ENCODE measurements around the gene ZC3H10.
"Not testable (repeated sequence)": the region's sequence is repeated elsewhere in the genome, so short reads cannot be mapped to it uniquely, and the experiment has no call there.

Gene ZC3H10

DNA sequence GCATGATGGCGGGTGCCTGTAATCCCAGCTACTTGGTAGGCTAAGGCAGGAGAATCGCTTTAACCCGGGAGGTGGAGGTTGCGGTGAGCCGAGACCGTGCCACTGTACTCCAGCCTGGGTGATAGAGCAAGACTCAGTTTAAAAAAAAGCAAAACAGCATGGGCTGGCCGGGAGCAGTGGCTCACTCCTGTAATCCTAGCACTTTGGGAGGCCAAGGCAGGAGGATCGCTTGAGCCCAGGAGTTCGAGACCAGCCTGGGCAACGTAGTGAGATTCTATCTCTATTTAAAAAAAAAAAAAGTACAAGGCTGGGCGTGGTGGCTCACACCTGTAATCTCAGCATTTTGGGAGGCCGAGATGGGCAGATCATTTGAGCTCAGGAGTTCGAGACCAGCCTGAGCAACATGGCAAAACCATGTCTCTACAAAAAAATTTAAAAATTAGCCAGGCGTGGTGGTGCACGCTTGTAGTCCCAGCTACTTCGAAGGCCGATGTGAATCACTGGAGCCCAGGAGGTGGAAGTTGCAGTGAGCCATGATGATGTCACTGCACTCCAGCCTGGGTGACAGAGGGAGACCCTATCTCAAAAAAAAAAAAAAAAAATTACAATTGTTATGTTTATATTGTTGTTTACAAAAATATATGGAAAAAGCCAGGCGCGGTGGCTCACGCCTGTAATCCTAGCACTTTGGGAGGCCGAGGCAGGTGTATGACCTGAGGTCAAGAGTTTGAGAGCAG lies 38.6 kb downstream of the ZC3H10 start:
- DNase-seq, result not testable (repeated sequence)

GRCh38 chr12:56157201-56158028 lies 39.3 kb downstream of the ZC3H10 start:
- peak; percentile 38 for DNase-seq

DNA sequence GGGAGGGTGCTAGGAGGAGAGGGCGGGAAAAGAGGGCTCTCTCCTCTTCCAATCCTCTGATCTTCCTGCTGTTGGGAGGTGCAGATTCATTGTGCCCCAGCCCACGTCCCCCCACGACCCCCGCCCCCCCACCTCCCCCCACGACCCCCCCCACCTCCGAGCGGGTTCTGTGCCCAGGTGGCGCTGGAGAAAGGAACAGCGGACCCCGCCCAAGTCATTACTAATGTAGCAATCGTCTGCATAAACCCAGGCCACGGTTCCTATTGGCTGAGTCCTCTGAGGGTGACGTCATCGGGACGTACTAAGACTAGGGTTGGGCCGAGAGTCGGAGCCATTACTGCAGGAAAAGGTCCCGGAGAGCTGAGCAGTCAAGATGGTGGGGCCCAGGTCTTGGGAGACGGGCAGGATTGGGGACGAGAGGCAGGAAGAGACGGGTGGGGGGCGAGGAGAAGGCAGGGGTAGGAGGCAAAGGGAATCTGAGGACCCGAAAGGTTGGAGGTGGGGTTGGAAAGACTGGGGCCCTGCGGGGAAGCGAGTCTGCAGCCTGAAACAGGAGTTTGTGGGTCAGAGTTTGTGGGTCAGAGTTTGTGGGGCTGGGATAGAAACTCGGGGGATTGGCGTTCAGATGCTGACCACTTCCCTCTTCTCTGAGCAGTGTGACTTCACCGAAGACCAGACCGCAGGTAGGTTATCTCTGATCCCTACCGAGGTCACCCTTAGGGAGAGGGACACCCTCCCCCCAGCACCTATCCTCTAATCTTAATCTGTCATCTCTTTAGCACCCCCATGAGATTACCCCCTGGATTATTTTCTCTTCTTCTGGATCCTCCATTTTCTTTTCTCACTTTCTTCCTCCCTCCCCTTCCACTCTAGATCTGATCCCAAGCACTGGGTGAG lies 40.2 kb downstream of the ZC3H10 start, which contains the start of gene MYL6:
TSS of gene MYL6 (plus strand) at position 331 of the 897 bp plus-strand sequence. CDS start at position 374, 43 bp downstream.
- DNase-seq, result peak; percentile 87

DNA sequence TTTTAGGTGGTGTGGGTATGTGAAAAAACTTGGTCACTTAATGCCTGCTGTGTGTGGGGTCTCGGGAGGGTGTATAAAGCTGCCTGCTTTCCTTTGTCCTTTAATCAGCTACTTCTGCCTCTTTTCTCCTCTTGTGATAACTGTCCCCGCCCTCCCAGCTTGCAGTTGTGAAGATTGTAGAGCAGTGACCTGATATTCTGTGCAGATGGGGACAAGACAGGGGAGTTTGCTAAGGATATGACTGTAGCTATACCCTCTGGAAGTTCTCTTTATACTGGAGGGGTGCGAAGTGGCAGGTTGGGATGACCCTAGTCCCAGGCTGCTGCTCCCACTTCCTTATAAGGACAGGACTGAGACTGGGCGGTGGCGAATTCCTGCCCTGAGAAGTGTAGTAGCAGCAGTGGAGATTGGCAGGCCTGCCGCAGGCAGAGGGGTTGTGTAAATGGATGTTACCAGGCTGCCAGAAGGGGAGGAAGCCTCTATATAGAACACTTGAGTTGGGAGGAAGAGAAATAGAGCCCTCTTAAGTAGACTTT lies 40.9 kb downstream of the ZC3H10 start:
- DNase-seq, result no peak

- DNase-seq, result no peak
Observed at GRCh38 chr12:56159482-56160192, 41.6 kb downstream of the ZC3H10 start.

GRCh38 chr12:56160193-56160763 lies 42.2 kb downstream of the ZC3H10 start:
- DNase-seq, result peak; percentile 47

DNA sequence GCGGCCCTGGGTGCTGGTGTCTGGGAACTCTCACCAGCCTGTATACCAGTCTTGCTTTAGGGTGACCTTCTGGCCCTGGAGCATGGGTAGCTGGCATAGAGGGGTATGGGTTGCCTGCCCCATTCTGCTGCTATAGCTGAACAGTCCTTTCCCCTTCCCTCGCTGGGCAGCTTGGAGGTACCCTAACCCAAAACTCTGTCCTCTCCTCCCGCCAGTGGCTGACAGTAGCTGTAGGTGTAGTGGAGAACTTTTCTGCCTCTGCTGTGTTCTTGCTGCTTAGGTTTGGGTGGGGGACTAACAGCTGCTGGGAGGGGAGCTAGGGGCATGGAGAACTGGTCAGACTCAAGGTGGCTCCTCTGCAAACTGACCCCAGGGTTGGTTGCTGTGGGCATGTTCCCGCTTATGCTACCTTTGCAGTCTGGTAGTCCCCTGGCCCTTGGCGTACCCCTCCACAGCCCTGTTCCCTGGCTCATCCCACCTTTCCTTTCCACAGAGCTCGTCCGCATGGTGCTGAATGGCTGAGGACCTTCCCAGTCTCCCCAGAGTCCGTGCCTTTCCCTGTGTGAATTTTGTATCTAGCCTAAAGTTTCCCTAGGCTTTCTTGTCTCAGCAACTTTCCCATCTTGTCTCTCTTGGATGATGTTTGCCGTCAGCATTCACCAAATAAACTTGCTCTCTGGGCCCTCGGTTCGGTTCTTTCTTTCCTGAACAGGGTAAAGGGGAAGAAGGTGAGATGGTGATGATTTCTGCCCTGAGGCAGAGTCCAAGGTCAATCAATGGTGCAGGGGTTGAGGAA lies 43.0 kb downstream of the ZC3H10 start:
- DNase-seq, result no peak

GRCh38 chr12:56161690-56162351 lies 43.8 kb downstream of the ZC3H10 start:
- DNase-seq, result no peak

DNA sequence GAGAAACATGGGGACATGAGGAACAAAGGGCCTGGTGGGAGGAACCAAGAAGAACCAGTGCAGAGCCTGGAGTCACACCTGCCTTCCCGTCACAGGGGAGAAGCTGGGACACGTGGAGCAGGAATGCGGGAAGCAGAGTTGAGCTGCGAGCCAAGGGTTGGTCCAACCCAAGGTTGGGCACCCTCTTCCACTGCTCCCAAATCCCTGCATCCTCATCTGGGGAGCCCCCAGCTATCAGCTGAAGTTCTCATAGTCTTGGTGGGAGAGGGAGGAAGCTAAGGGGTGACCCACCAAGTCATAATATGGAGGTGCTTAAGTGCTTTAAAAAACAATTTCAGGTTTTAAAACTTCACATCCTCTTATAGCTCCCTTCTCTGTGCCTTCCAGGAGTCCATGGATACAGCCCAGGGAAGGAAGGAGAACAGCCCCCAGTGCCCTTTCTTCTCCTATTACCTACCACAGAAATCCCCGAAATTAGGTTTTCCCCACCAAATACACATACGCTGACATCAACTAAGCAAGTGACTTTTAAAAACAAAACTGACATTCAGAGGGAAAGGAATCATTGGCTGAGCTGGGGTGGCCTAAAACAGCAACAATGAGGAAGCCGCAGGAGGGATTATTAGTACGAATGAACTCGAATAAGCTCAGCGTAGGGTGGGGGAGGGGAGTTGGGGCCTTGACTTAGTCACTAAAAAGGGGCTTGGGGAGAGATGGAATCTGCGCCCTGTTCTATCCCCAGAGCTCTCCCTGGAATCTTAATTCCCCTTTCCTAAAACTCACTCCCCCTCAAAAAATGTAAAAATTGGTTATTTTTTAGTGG lies 44.6 kb downstream of the ZC3H10 start:
- no peak for DNase-seq

DNA sequence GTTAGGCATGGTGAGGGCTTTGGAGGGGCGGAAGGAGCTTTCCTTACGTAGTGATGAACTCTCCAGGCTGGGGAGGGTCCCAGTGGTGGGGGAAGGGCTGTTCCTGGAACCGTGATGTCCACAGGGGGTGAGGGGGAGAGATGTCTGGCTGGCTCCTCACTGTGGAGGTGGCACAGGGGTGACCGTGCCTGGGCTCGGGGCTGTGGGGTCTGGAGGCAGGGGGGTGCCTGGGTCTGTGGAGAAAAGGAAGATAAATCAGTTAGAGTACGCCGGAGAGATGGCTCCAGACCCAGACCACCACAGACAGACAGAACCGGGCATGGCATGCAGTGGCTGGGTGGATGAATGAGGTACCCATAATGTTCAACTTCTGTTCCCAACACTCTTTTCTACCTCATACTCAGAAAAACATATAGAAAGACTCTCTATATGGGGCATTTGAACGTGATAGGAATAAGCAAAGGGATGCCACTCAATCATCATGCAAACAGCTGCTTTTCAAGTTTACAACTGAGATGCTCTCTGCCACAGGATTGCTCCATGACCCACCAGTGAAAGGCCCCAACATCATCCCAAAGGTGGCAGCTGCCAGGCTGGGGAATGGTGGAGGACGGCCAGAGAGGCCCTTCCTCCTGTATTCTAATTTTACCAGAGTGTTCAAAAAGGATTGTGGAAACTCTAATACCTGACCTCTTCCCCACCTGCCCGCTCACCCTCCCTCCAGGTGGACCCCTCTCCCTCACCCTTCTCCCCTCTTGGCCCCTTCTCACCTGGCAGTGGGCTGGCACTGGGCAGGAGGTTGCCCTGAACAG lies 45.7 kb downstream of the ZC3H10 start:
- no peak for DNase-seq

DNA sequence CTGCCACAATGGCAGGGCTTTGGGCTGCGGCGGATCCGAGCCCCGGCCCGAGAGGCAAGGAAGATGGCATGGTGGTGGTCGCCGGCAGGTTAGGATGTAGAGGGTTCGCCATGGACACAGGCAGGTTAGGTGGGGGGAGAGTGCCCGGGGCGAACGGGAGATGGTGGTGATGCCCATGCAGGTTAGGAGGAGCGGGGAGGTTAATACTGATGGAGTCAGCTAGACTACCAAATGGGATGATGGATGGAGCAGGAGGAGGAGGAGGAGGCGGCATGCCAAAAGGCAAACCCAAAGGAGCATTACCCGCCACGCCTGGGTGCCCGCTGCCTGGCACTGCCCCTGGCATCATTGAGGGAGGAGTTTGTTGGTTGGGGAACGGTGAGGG lies 46.3 kb downstream of the ZC3H10 start:
- no peak for DNase-seq

DNA sequence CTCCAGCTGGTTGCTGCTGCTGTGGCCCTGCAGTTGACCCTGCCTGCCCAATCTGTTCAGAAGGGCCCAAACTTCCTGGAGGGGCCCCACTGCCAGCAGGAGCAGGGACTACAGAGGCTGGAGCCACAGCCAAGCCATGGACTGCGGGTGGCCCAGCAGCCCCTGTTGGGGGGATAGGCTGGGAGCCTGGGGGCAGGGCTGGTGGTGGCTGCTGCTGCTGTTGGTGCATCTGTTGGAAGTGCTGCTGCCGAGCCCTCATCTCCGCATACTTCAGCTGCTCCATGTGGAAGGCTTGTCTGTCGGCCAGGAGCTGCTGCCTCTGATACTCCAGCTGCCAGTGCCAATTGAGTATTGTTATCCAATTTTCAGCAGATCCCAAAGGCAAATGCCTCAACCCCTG lies 47.3 kb downstream of the ZC3H10 start:
- no peak for DNase-seq

DNA sequence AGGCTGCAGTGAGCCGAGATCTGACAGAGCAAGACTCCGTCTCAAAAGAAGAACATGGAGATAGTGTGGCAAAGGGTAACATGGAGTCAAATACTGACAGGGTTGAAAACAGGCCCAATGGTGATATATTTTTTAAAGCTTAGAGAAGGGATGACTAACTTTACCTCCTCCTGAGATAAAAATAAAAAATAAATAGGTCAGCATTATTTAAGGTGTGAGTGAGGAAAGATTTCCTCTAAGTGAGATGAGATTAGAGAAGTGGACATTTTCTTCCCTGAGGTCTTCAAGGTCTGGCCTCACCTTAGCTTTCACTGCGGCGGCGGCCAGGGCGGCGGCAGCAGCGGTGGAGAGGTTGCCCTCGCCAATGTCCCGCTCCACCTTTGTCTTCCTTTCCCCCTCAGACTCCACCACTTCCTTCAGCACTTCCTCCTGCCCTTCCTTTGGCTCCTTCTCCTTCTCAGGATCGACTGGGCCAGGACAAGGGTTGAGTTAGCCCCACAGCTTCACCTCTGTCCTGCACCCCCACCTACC lies 51.2 kb downstream of the ZC3H10 start:
- DNase-seq, result no peak

DNA sequence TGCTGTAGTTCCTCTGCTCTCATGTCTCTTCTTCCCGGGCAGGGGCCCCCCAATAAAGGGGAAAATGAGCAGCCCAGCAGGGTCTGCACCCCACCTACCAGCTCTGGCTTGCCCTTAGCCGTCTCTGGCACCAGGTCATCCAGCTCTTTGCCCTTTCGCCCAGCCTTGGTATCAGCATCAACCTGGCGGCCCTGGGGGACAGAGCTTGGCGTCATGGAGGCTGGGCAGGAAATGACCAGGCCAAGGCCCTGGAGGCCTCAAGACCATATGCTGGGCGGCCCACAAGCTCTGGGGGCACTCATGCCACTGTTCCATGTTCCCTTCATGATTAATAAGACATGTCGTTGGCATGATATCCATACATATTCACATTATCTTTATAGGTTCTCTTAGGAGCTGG lies 54.8 kb downstream of the ZC3H10 start:
- DNase-seq, result no peak
